ENCODE data around the gene ATXN1.

- TF ChIP-seq CTCF (IDR thresholded peaks at IDR 0.05; ENCODE audit: low read depth, low read length, poor library complexity, severe bottlenecking) = no peak
- TF ChIP-seq EZH2phosphoT487 (IDR thresholded peaks at IDR 0.05; ENCODE audit: borderline replicate concordance, low read length) = no peak
These were observed 319.2 kb downstream of the ATXN1 start for GRCh38 chr6:16442031-16442430.
